GM12878 (cell line): ENCODE data around the gene IFNB1. TPM values are rescaled to one million over a fixed set of nuclear protein-coding genes. Genes with fewer than 3 reads are reported as not detected.

Experiments used
- ATAC-seq: fragments of 200-7000 bp; cut with Tn5 transposase; 3 replicates; pipeline ENCODE4 v1.9.1; 2020; ENCODE audit warnings: mild to moderate bottlenecking, moderate library complexity
- BruUV-seq: library from RNA; stranded (reverse); fragments of 400-500 nt; replicated peaks from 2 replicates; lab custom pipeline; 2021; lab: Mats Ljungman, UMichigan
- CTCF ChIA-PET: fragments of 300-600 bp; sonication (Branson Sonifier 250); formaldehyde crosslinking; extraction: SDS; loops from one replicate; lab custom pipeline; 2021; ENCODE audit warnings: inconsistent platforms; lab: Yijun Ruan, JAX
- POLR2A ChIA-PET: fragments of 350-600 bp; formaldehyde crosslinking; extraction: SDS; loops from one replicate; lab custom pipeline; 2021; ENCODE audit warnings: inconsistent platforms; lab: Charles Lee
- RAD21 ChIA-PET: fragments of 300-600 bp; sonication (Branson Sonifier 250); formaldehyde crosslinking; loops from one replicate; lab custom pipeline; 2023; ENCODE audit warnings: antibody characterized with exemption; ENCODE audit not compliant: unreplicated experiment; lab: Charles Lee
- SMC1A ChIA-PET: fragments of 300-600 bp; sonication (Branson Sonifier 250); formaldehyde crosslinking; loops from one replicate; lab custom pipeline; 2023; ENCODE audit not compliant: unreplicated experiment, uncharacterized antibody; lab: Charles Lee
- DNase-seq: peaks from one replicate; pipeline ENCODE4 v3.0.0-alpha.2; 2011; ENCODE audit warnings: low read depth, low spot score
- FAIRE-seq: peaks from 3 replicates; lab custom pipeline; 2011; peaks lifted over from hg19 to GRCh38; lab: Jason Lieb, UNC
- H2AFZ ChIP-seq: 2 replicates; pipeline ENCODE4 v1.6.0; 2011; ENCODE audit warnings: low read depth, low read length, control low read depth; ENCODE audit not compliant: control insufficient read depth
- H3K27ac ChIP-seq: 2 replicates; pipeline ENCODE4 v1.5.1; 2011; ENCODE audit warnings: control low read depth; ENCODE audit not compliant: control insufficient read depth, insufficient read depth
- H3K27me3 ChIP-seq, 2 experiments: replicated peaks in 1 of 2; 2 replicates each; pipeline versions ENCODE4 v1.6.0 to v1.6.1; 2011; ENCODE audit warnings: low read length in 1 of 2; ENCODE audit not compliant: control insufficient read depth in 2 of 2, insufficient read depth in 2 of 2
- H3K36me3 ChIP-seq, 2 experiments: 2 replicates each; pipeline ENCODE4 v1.5.1; 2011; ENCODE audit warnings: low read length in 1 of 2; ENCODE audit not compliant: control insufficient read depth in 2 of 2, insufficient read depth in 2 of 2
- H3K4me1 ChIP-seq: 2 replicates; pipeline ENCODE4 v1.6.1; 2011; ENCODE audit warnings: mild to moderate bottlenecking, low read length, moderate library complexity, mixed read lengths; ENCODE audit not compliant: control insufficient read depth, insufficient read depth
- H3K4me2 ChIP-seq: 2 replicates; pipeline ENCODE4 v1.6.0; 2011; ENCODE audit warnings: control low read depth; ENCODE audit not compliant: control insufficient read depth, insufficient read depth
- H3K4me3 ChIP-seq: fragments of 200-600 bp; sonication (generic); 2 replicates; pipeline ENCODE4 v1.5.1; 2016
- H3K79me2 ChIP-seq: 2 replicates; pipeline ENCODE4 v1.6.0; 2011; ENCODE audit warnings: low read length; ENCODE audit not compliant: control insufficient read depth, insufficient read depth
- H3K9ac ChIP-seq: 2 replicates; pipeline ENCODE4 v1.8.0; 2011; ENCODE audit warnings: low read length, control low read depth, mixed read lengths; ENCODE audit not compliant: control insufficient read depth, insufficient read depth
- H3K9me3 ChIP-seq: replicated peaks from 3 replicates; pipeline ENCODE4 v1.5.1; 2011; ENCODE audit warnings: mild to moderate bottlenecking, low read length; ENCODE audit not compliant: control insufficient read depth, insufficient read depth
- H4K20me1 ChIP-seq: 2 replicates; pipeline ENCODE4 v1.6.0; 2011; ENCODE audit not compliant: control insufficient read depth, insufficient read depth
- CBX5 ChIP-seq: sonication (generic); IDR thresholded peaks from 2 replicates; pipeline ENCODE4 v1.6.1; 2016; ENCODE audit warnings: low read depth, moderate library complexity, mild to moderate bottlenecking, inconsistent platforms
- E2F4 ChIP-seq: IDR thresholded peaks from 2 replicates; pipeline ENCODE4 v1.6.1; 2012; ENCODE audit warnings: low read depth, low read length, improper control_type of control experiment
- ETV6 ChIP-seq, 2 experiments: fragments of 450-650 bp in 1 of 2; IDR thresholded peaks in 1 of 2; conservative IDR thresholded peaks in 1 of 2; 2 replicates each; pipeline ENCODE4 v1.6.1; 2014; ENCODE audit warnings: antibody characterized with exemption in 1 of 2, borderline replicate concordance in 1 of 2, low read depth in 1 of 2, mild to moderate bottlenecking in 1 of 2, moderate library complexity in 1 of 2
- EZH2 ChIP-seq: IDR thresholded peaks from 2 replicates; pipeline ENCODE4 v1.6.1; 2012; ENCODE audit warnings: low read depth, mild to moderate bottlenecking, control low read depth, inconsistent platforms, low read length, borderline replicate concordance; ENCODE audit not compliant: control insufficient read depth
- GATAD2B ChIP-seq: fragments of 450-650 bp; conservative IDR thresholded peaks from 2 replicates; pipeline ENCODE4 v1.6.1; 2017; ENCODE audit warnings: low read depth, mild to moderate bottlenecking, moderate library complexity
- IKZF2 ChIP-seq, 2 experiments: fragments of 450-650 bp; IDR thresholded peaks; 2 replicates each; pipeline ENCODE4 v1.6.1; 2017; ENCODE audit warnings: mild to moderate bottlenecking in 2 of 2, moderate library complexity in 2 of 2
- IRF4 ChIP-seq: IDR thresholded peaks from 2 replicates; pipeline ENCODE4 v1.6.1; 2011; ENCODE audit warnings: low read depth, low read length
- IRF5 ChIP-seq: fragments of 450-650 bp; IDR thresholded peaks from 2 replicates; pipeline ENCODE4 v1.6.1; 2017; ENCODE audit warnings: borderline replicate concordance
- MXI1 ChIP-seq: fragments of 150-350 bp; IDR thresholded peaks from 2 replicates; pipeline ENCODE4 v1.6.1; 2011; ENCODE audit warnings: low read depth, mild to moderate bottlenecking, inconsistent platforms, low read length, improper control_type of control experiment
- MYB ChIP-seq: fragments of 150-350 bp; IDR thresholded peaks from 2 replicates; pipeline ENCODE4 v1.6.1; 2014; ENCODE audit warnings: mild to moderate bottlenecking, low read depth, low read length, borderline replicate concordance
- NFYB ChIP-seq: IDR thresholded peaks from 2 replicates; pipeline ENCODE4 v1.6.1; 2011; ENCODE audit warnings: low read depth, mild to moderate bottlenecking, low read length, improper control_type of control experiment, moderate library complexity; ENCODE audit not compliant: insufficient read depth
- PAX8 ChIP-seq: fragments of 450-650 bp; IDR thresholded peaks from 2 replicates; pipeline ENCODE4 v1.6.1; 2017; ENCODE audit warnings: mild to moderate bottlenecking, moderate library complexity
- PBX3 ChIP-seq: IDR thresholded peaks from 2 replicates; pipeline ENCODE4 v1.6.1; 2011; ENCODE audit warnings: mild to moderate bottlenecking, low read depth, low read length, moderate library complexity; ENCODE audit not compliant: insufficient replicate concordance
- PKNOX1 ChIP-seq: fragments of 450-650 bp; IDR thresholded peaks from 2 replicates; pipeline ENCODE4 v1.6.1; 2016; ENCODE audit warnings: mild to moderate bottlenecking
- TCF12 ChIP-seq: IDR thresholded peaks from 2 replicates; pipeline ENCODE4 v1.6.1; 2011; ENCODE audit warnings: low read depth, mild to moderate bottlenecking, low read length
- TCF3 ChIP-seq: IDR thresholded peaks from 2 replicates; pipeline ENCODE4 v1.6.1; 2012; ENCODE audit warnings: low read depth, mild to moderate bottlenecking, low read length, borderline replicate concordance; ENCODE audit not compliant: insufficient read depth
- USF2 ChIP-seq: IDR thresholded peaks from 2 replicates; pipeline ENCODE4 v1.6.1; 2011; ENCODE audit warnings: low read depth, low read length, improper control_type of control experiment, borderline replicate concordance
- WGBS: methylation state at CpG from one replicate; pipeline ENCODE4 v1.1.6; 2016; ENCODE audit warnings: low lambda C conversion rate; ENCODE audit not compliant: insufficient replicate concordance, insufficient coverage; ENCODE audit errors: missing lambda C conversion rate; 5-methylcytosine and 5-hydroxymethylcytosine counted together
- in situ Hi-C: fragments of 300-500 bp; cut with MboI; formaldehyde crosslinking; loops from 9 replicates; pipeline ENCODE4 v1.14.3; 2018; ENCODE audit warnings: mixed read lengths
- intact Hi-C: fragments of 100-400 bp; cut with micrococcal nuclease; formaldehyde crosslinking; loops from one replicate; pipeline ENCODE4 v1.14.2; 2022; ENCODE audit not compliant: unreplicated experiment
- polyA plus RNA-seq, 11 experiments: library from polyadenylated mRNA; depleted of rRNA in 4 of 11; unstranded in 6 of 11; stranded (reverse) in 5 of 11; fragments of >200 nt; fragmentation: Nextera tagmentation in 4 of 11; fragmentation: Illumina TruSeq in 1 of 11; extraction: Ambion mirVana in 4 of 11; extraction: Trizol in 1 of 11; gene quantifications; 1 replicate in 1 of 11; 2 replicates in 10 of 11; pipeline versions ENCODE4 v1.2.1 to v1.2.3, GENCODE V29; 2011 to 2016; ENCODE audit warnings: inconsistent platforms in 2 of 11, missing spikeins in 2 of 11, low read depth in 1 of 11
- total RNA-seq, 4 experiments: library from RNA; depleted of rRNA in 3 of 4; stranded (reverse); fragments of >200 nt in 3 of 4; fragmentation: Illumina TruSeq in 1 of 4; extraction: Trizol in 1 of 4; gene quantifications; 2 replicates each; pipeline versions ENCODE4 v1.2.1 to v1.2.3, GENCODE V29; 2013 to 2021

The IFNB1 gene
- total and polyA plus RNA-seq, 10 of the 15 experiments (the other 5 are each of a cell fraction or from before 2014, with no cell fraction given): 0.18 TPM; not detected in 9

GRCh38 chr9:21081451-21081850 lies 3.7 kb upstream of the IFNB1 start (continued):
- TF ChIP-seq USF2: no peak
- TF ChIP-seq TCF12: no peak
- TF ChIP-seq IKZF2 (IDR thresholded peaks at IDR 0.05): no peak

- no peaks in the 10 kb centered on the region for H4K20me1 ChIP-seq
- FAIRE-seq (no peak), ATAC-seq (no peak), DNase-seq (no peak)
- CTCF ChIA-PET: interaction anchor here (1.0 to 1.8 kb wide), 3 partner anchors 15 to 114 kb away, joined by 3 to 5 read pairs (median 3); no protein-coding TSS in a partner anchor
- no TSS peak for BruUV-seq
- in situ Hi-C loops: no loop called here
- no peaks in the 10 kb centered on the region for H3K27me3 ChIP-seq
- no peaks in the 10 kb centered on the region for H3K79me2 ChIP-seq
- H3K9me3 ChIP-seq: no peaks in the 10 kb centered on the region; the same call in 2 of the 3 replicates
- H3K36me3 ChIP-seq: no peaks in the 10 kb centered on the region
- SMC1A ChIA-PET: interaction anchor here (1.3 to 3.7 kb wide), 2 partner anchors 16 to 30 kb away, joined by 6 to 17 read pairs; no protein-coding TSS in a partner anchor
- H3K9ac ChIP-seq: no peak overlapping the region
- no peak overlapping the region for H3K27ac ChIP-seq
- no peak overlapping the region for H3K4me3 ChIP-seq
- no peak overlapping the region for H2AFZ ChIP-seq
- RAD21 ChIA-PET: interaction anchor here (1.1 kb wide), 1 partner anchor 103 kb away, joined by 3 read pairs; no protein-coding TSS in a partner anchor
- H3K4me2 ChIP-seq: no peak overlapping the region
- intact Hi-C loops: no loop called here
- 81% methylated on average over 1 of the region's 1 CpG for WGBS
- H3K4me1 ChIP-seq: peaks cover 6% of the 10 kb centered on the region; the same call in 1 of the 2 replicates
- POLR2A ChIA-PET: no interaction called here
- TF ChIP-seq CBX5 (no peak), IRF4 (no peak), E2F4 (no peak), PBX3 (no peak), GATAD2B (no peak), NFYB (no peak), MXI1 (no peak), MYB (no peak), ETV6 (conservative IDR thresholded peaks at IDR 0.05 in 1 of 2, IDR thresholded peaks at IDR 0.05 in 1 of 2; ENCODE audit: borderline replicate concordance in 1 of 2, low read depth in 1 of 2) (no peak), PAX8 (no peak), IRF5 (no peak), PKNOX1 (no peak), TCF3 (no peak), EZH2 (no peak)
Measured at GRCh38 chr9:21080793-21081192, 3.1 kb upstream of the IFNB1 start.
